Thoracic aorta (tissue), 2 donors: ENCODE measurements around the gene CHD6. TPM values are rescaled to one million over a fixed set of nuclear protein-coding genes. Genes with fewer than 3 reads are reported as not detected.

Experiments used
- ATAC-seq: fragments of 150-250 bp; one replicate; pipeline ENCODE4 v1.8.0; 2017; ENCODE audit warnings: low read depth; ENCODE audit not compliant: insufficient number of reproducible peaks, low FRiP score
- DNase-seq: peaks from one replicate; pipeline ENCODE4 v3.0.0-alpha.2; 2020; ENCODE audit warnings: low spot score
- H3K27ac ChIP-seq, 2 donors: fragments of 200-600 bp; sonication (generic); 1 replicate in 1 of 2; 2 replicates in 1 of 2; pipeline ENCODE4 v1.5.1; 2016; ENCODE audit warnings: mild to moderate bottlenecking in 2 of 2, moderate library complexity in 2 of 2
- H3K27me3 ChIP-seq: fragments of 200-600 bp; sonication (generic); replicated peaks from 2 replicates; pipeline ENCODE4 v1.6.0; 2016; ENCODE audit warnings: mild to moderate bottlenecking; ENCODE audit not compliant: insufficient read depth
- H3K36me3 ChIP-seq: fragments of 200-600 bp; sonication (generic); one replicate; pipeline ENCODE4 v1.5.1; 2016
- H3K4me1 ChIP-seq, 2 donors: fragments of 200-600 bp; sonication (generic); 1 replicate in 1 of 2; 2 replicates in 1 of 2; pipeline versions ENCODE4 v1.5.1 to v1.6.0; 2016; ENCODE audit warnings: low read depth in 2 of 2, mild to moderate bottlenecking in 1 of 2; ENCODE audit not compliant: control insufficient read depth in 1 of 2
- H3K4me3 ChIP-seq: fragments of 200-600 bp; sonication (generic); 2 replicates; pipeline ENCODE4 v1.5.1; 2016; ENCODE audit warnings: mild to moderate bottlenecking
- H3K9me3 ChIP-seq: fragments of 200-600 bp; sonication (generic); 2 replicates; pipeline ENCODE4 v1.5.1; 2016
- total RNA-seq, 2 donors: library from RNA; depleted of rRNA; stranded (reverse); fragments of >200 nt; gene quantifications; one replicate each; pipeline versions ENCODE4 v1.1.0 to v1.2.3, GENCODE V29; 2016
- TF ChIP-seq, protein P1 (sequence below): fragments of 200-600 bp; sonication (generic); IDR thresholded peaks from one replicate; pipeline ENCODE4 v1.5.1; 2019; ENCODE audit warnings: antibody characterized with exemption

The CHD6 gene
- total RNA-seq, 2 donors from 2014 or later: 43.9 to 44.6 TPM

DNA sequence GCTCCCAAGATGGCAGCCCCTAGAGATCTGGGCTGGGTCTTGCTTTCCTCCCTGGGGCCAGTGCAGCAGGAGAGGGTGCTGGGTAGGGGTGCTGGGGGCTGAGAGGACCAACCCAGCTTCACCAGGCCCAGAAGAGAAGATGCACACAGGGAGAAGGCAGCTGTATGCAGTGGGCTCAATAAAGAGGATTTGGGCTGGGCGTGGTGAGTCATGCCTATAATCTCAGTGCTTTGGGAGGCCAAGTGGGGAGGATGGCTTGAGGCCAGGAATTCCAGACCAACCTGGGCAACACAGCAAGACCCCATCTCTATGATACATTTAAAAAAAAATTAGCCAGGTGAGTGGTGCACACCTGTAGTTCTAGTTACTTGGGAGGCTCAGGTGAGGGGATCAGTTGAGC, 225.9 kb downstream of the CHD6 start:
- no peaks in the 10 kb centered on the region for H3K36me3 ChIP-seq
- no peak overlapping the region for H3K4me3 ChIP-seq
- H3K27me3 ChIP-seq: no peaks in the 10 kb centered on the region
- peaks cover 0 to 18% of the 10 kb centered on the region in 2 donors for H3K4me1 ChIP-seq
- TF ChIP-seq, protein P1, sequence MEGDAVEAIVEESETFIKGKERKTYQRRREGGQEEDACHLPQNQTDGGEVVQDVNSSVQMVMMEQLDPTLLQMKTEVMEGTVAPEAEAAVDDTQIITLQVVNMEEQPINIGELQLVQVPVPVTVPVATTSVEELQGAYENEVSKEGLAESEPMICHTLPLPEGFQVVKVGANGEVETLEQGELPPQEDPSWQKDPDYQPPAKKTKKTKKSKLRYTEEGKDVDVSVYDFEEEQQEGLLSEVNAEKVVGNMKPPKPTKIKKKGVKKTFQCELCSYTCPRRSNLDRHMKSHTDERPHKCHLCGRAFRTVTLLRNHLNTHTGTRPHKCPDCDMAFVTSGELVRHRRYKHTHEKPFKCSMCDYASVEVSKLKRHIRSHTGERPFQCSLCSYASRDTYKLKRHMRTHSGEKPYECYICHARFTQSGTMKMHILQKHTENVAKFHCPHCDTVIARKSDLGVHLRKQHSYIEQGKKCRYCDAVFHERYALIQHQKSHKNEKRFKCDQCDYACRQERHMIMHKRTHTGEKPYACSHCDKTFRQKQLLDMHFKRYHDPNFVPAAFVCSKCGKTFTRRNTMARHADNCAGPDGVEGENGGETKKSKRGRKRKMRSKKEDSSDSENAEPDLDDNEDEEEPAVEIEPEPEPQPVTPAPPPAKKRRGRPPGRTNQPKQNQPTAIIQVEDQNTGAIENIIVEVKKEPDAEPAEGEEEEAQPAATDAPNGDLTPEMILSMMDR: no peak
- H3K27ac ChIP-seq: no peak overlapping the region
- ATAC-seq (no peak), DNase-seq (no peak)
- H3K9me3 ChIP-seq: no peaks in the 10 kb centered on the region

DNA sequence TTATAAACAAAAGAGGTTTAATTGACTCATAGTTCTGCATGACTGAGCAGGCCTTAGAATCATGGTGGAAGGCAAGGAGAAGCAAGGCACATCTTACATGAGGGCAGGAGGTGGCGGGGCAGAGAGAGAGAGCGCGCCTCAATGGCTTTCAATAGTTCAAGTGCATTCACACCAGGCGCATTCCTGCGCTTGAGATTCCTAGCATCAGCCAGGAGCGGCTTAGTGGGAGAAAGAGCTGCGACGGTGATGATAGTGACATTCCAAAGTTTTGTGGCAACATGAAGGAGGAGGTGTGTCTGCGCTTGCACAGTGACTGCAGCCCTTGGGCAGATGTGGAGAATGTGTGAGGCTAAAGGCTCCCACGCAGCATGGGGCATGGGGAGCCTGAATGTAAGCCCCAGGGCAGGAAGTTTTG, 226.6 kb downstream of the CHD6 start:
- H3K36me3 ChIP-seq: no peaks in the 10 kb centered on the region
- H3K27me3 ChIP-seq: no peaks in the 10 kb centered on the region
- ATAC-seq (no peak), DNase-seq (no peak)
- TF ChIP-seq, protein P1: no peak
- peaks cover 0 to 22% of the 10 kb centered on the region in 2 donors for H3K4me1 ChIP-seq
- H3K27ac ChIP-seq: no peak overlapping the region
- no peak overlapping the region for H3K4me3 ChIP-seq
- H3K9me3 ChIP-seq: no peaks in the 10 kb centered on the region

DNA sequence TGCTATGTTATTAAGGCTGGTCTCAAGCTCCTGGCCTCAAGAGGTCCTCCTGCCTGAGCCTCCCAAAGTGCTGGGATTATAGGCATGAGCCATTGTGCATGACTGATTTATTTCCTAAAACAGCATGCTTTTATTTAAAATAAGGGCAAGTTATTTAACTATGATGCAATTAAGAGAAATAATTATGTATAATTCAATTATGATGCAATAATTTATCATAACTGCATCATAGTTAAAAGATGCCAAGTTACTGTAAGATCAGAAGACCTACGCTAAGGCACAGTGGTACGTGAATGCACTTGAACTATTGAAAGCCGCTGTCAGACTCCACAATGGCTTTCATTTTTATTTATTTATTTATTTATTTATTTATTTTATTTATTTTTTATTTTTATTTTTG, 227.3 kb downstream of the CHD6 start:
- TF ChIP-seq, protein P1: no peak
- no peak overlapping the region for H3K27ac ChIP-seq
- no peaks in the 10 kb centered on the region for H3K27me3 ChIP-seq
- H3K36me3 ChIP-seq: no peaks in the 10 kb centered on the region
- DNase-seq: no peak
- no peaks in the 10 kb centered on the region for H3K9me3 ChIP-seq
- peaks cover 0 to 22% of the 10 kb centered on the region in 2 donors for H3K4me1 ChIP-seq
- no peak for ATAC-seq
- H3K4me3 ChIP-seq: no peak overlapping the region

GRCh38 chr20:41387444-41387851, 230.7 kb downstream of the CHD6 start:
- Histone ChIP-seq H3K4me3 (no peak overlapping the region), H3K9me3 (no peaks in the 10 kb centered on the region), H3K36me3 (no peaks in the 10 kb centered on the region), H3K27me3 (no peaks in the 10 kb centered on the region), H3K27ac (no peak overlapping the region), H3K4me1 (peaks cover 0 to 6% of the 10 kb centered on the region in 2 donors)
- DNase-seq (no peak), ATAC-seq (no peak)
- TF ChIP-seq, protein P1: no peak

DNA sequence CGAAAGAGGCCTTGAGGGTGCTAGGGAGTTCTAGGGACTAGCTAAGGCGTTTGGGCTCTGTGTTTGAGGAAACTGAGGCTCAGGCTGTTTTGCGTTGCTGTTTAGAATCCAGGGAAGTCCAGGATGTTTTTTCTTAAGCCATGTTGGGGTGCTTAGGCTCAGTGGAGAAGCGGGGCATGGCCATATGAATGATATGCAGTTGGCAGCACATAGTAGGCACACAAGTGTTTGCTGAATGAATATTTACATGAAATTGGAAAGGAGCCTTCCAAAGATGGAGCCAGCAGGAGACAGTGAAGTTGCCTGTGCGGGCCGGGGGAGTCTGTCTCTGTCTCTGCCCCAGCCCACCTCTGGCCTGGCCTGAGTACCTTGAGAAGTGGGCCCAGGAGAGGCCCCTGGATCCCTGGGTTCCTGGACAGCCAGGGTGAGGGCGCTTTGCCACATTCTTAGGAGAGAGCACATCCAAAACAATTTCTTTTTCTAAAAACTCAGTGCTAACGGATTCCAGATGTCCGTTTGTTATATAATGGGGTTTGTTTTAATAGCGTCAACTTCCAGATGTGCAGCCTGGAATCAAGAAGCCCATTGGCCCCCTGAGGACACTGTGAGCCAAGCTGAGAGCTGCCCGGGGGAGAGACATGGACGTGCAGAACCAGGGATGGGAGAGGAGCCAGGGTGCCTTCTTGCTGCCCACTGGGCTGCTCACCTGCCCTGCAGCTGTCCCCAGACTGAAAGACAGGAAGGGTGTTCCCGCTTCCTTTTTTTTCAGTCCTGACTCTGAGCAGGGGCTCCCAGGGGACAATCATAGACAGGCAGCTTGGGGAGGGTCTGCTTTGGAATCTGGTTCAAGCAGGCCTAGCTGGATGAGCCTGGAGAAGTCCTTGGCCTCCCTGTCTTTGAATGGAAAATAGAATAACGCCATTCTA, 231.4 kb downstream of the CHD6 start:
- TF ChIP-seq, protein P1: no peak
- peaks cover 0 to 6% of the 10 kb centered on the region in 2 donors for H3K4me1 ChIP-seq
- H3K4me3 ChIP-seq: no peak overlapping the region
- no peak overlapping the region for H3K27ac ChIP-seq
- no peak for ATAC-seq
- H3K9me3 ChIP-seq: no peaks in the 10 kb centered on the region
- DNase-seq: no peak
- no peaks in the 10 kb centered on the region for H3K27me3 ChIP-seq
- H3K36me3 ChIP-seq: no peaks in the 10 kb centered on the region
